Suprapubic skin (tissue), 4 donors: ENCODE measurements around the gene PRCD.

ENCODE experiments used
- CTCF ChIP-seq, 2 donors: fragments of 200-600 bp in 1 of 2; fragments of 450-650 bp in 1 of 2; sonication (generic) in 1 of 2; IDR thresholded peaks; one replicate each; pipeline ENCODE4 v1.5.1; 2016 to 2019; ENCODE audit warnings: antibody characterized with exemption in 2 of 2, mild to moderate bottlenecking in 1 of 2, moderate library complexity in 1 of 2
- EP300 ChIP-seq: sonication (generic); formaldehyde crosslinking; IDR thresholded peaks from one replicate; pipeline ENCODE4 v1.6.1; 2017; ENCODE audit warnings: antibody characterized with exemption
- POLR2A ChIP-seq, 2 donors: fragments of 450-650 bp; IDR thresholded peaks; one replicate each; pipeline ENCODE4 v1.6.1; 2017; ENCODE audit warnings: antibody characterized with exemption in 2 of 2, mild to moderate bottlenecking in 2 of 2, moderate library complexity in 2 of 2
- POLR2AphosphoS5 ChIP-seq, 3 donors: sonication (generic); formaldehyde crosslinking; IDR thresholded peaks; one replicate each; pipeline ENCODE4 v1.6.1; 2017; ENCODE audit warnings: antibody characterized with exemption in 3 of 3

GRCh38 chr17:76549215-76549518 is 9.3 kb downstream of the PRCD start:
- no peak for TF ChIP-seq CTCF (IDR thresholded peaks at IDR 0.05)
- TF ChIP-seq POLR2A (IDR thresholded peaks at IDR 0.05) = no peak
- TF ChIP-seq POLR2AphosphoS5 (IDR thresholded peaks at IDR 0.05) = no peak
- TF ChIP-seq EP300 = no peak
